T-helper 17 cell (primary cell): ENCODE results near the gene SEC16A. TPM values are rescaled to one million over a fixed set of nuclear protein-coding genes. Genes with fewer than 3 reads are reported as not detected.
A peak's percentile ranks its signal among the peaks of the same experiment; 100 is the strongest.
"Not testable (repeated sequence)": the region's sequence is repeated elsewhere in the genome, so short reads cannot be mapped to it uniquely, and the experiment has no call there.

Experiments used
- ATAC-seq: fragments of 150-1000 bp; cut with Tn5 transposase; 2 replicates; pipeline ENCODE4 v1.10.0; 2021; ENCODE audit warnings: mild to moderate bottlenecking, moderate library complexity
- DNase-seq, 3 donors: peaks; one replicate each; pipeline versions ENCODE4 v3.0.0 to v3.0.0-alpha.2; 2020 to 2021
- H3K9me3 ChIP-seq: one replicate; pipeline ENCODE4 v1.7.0; 2013; ENCODE audit warnings: low read length, mild to moderate bottlenecking; ENCODE audit not compliant: control insufficient read depth, poor library complexity, severe bottlenecking
- H3K27ac Mint-ChIP-seq: one replicate; pipeline ENCODE4 v1.8.0; 2022; ENCODE audit warnings: mild to moderate bottlenecking, moderate library complexity, mixed read lengths
- H3K27me3 Mint-ChIP-seq: one replicate; pipeline ENCODE4 v1.8.0; 2022; ENCODE audit warnings: mixed read lengths
- H3K36me3 Mint-ChIP-seq: one replicate; pipeline ENCODE4 v1.8.0; 2022; ENCODE audit warnings: low read depth, mixed read lengths
- H3K4me1 Mint-ChIP-seq: one replicate; pipeline ENCODE4 v1.8.0; 2022; ENCODE audit warnings: mild to moderate bottlenecking, mixed read lengths
- H3K4me3 Mint-ChIP-seq: one replicate; pipeline ENCODE4 v1.8.0; 2022; ENCODE audit warnings: mild to moderate bottlenecking, moderate library complexity, mixed read lengths
- total RNA-seq, 4 donors: library from RNA in 2 of 4; stranded (reverse) in 2 of 4; gene quantifications; one replicate each; pipeline ENCODE4 v1.2.3 and lab custom pipeline; 2022 to 2026

Gene SEC16A
- total RNA-seq, 2 donors from 2014 or later: 71.7 to 74.7 TPM

DNA sequence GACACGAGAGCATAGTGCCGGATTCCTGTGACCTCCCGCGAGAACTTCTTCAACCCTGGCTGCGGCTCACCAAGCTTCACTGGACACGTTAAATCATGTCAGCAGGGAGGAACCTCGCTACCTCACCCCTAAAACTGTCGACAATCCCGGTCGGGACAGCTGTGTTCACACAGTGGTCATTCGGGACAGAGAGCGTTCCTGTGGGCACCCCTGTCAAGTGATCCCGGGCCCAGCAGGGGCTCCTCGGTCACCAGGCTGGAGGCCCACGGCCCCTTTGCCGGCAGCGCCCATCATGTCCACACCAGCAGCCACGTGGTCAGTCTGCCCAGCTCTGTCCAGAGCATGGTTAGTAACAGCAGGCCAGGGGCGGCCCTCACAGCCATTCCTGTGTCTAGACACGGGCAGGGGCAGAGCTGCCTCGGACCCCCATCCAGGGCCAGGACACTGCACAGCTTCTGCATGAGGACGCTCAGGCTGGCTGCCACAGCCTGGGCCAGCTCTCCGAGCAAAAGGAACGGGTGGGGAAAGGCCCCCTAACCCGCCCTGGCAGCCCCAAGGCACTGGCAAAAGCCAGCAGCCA lies 46.7 kb downstream of the SEC16A start:
- Mint-ChIP-seq H3K27ac (peak overlapping the region; percentile 92), H3K27me3 (no peaks in the 10 kb centered on the region), H3K4me1 (peaks cover 15% of the 10 kb centered on the region), H3K4me3 (no peak overlapping the region), H3K36me3 (no peaks in the 10 kb centered on the region)
- no peak for ATAC-seq
- no peaks in the 10 kb centered on the region for H3K9me3 ChIP-seq
- no peak for DNase-seq

DNA sequence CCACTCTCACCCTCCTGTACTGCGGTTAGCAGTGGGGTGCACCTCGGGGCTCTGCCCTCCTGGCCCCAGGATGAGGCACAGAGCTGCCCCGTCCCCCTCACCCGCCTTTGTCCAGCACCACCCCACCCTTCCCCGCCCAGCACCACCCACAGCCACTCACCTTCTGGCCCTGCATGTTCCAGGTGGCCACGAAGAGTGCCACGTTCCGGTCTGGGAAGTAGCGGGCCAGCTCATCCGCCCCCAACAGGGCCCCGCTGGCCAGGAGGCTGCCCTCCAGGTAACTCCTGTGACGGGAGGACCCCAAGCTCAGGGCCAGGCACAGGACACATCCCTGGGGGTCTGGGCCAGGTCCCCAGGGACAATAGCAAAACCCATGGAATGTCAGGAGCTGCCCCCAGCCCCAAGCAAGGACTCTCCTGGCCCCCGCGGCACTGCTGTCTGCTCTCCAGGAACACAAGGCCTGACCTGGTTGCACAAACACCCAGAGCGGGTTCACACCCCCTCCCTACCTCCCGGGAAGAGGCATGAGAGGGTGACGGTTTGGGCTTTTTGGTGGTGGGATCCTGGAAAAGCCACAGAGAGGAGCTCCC lies 48.2 kb downstream of the SEC16A start:
- H3K36me3 Mint-ChIP-seq: no peaks in the 10 kb centered on the region
- no peak for DNase-seq
- H3K4me3 Mint-ChIP-seq: no peak overlapping the region
- ATAC-seq: no peak
- H3K4me1 Mint-ChIP-seq: peaks cover 15% of the 10 kb centered on the region
- H3K27ac Mint-ChIP-seq: no peak overlapping the region
- H3K27me3 Mint-ChIP-seq: no peaks in the 10 kb centered on the region
- no peaks in the 10 kb centered on the region for H3K9me3 ChIP-seq

DNA sequence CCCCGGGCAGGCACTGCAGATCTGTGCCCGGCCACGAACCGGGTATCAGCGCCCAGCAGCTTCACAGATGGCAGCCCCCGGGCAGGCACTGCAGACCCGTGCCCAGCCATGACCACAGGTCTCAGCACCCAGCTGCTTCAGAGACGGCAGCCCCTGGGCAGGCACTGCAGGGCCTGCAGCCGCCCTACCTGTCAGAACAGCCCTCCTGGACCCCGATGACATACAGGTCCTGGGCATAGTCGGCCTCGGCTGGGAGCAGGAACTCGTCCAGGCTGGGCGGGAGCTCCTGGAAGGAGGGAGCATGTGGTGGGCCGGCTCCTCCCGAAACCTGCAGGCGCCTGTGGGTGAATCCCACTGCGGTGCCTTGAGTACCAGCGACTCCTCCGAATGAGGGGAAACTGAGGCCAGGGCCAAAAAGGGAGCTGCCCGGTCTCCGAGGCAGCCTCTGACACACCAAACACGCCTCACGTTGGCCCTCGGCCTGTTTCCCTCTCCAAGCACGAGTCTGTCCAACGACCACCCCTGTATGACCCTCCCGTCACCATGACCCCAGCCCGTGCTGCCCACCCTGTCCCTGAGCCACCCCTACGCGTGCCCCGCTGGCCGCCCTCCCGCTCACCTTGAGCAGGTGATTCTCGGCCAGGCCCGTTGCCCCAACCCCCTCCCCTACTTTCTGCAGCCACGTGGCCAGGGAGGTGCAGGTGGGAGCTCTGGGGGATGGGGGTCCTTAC lies 48.8 kb downstream of the SEC16A start:
- H3K27me3 Mint-ChIP-seq: no peaks in the 10 kb centered on the region
- H3K9me3 ChIP-seq: no peaks in the 10 kb centered on the region
- no peak overlapping the region for H3K27ac Mint-ChIP-seq
- peaks cover 15% of the 10 kb centered on the region for H3K4me1 Mint-ChIP-seq
- no peak for ATAC-seq
- no peak for DNase-seq
- no peak overlapping the region for H3K4me3 Mint-ChIP-seq
- H3K36me3 Mint-ChIP-seq: no peaks in the 10 kb centered on the region

DNA sequence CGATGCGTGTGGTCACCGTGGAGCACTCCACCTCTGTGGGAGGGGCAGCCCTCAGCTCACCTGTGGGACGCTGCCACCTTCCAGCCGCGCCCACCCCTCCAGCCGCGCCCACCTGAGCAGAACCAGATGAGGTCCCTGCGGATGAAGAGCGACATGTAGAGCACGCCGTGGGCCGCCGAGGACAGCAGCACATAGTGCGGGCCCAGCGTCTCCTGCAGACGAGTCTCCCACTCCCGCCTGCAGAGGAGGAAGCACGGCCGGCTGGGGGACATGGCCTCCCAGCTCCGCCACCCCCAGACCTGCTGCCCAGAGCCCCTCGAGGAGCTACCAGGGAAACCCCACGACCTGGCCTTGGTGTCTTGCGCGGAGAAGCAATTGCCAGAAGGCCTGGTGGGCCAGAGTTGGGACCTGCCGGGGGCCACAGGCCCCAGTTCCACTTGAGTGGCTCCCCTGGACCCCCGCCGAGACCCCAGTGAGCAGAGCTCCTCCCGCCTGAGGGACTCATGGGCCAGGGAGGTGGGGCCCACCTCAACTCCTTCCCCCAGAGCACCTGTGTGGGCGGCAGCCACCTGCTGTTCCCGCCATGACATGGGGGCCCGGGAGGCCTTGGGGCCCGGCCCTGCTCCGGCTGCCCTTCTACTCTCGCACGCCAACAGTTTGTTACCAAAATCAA lies 49.7 kb downstream of the SEC16A start:
- no peak overlapping the region for H3K27ac Mint-ChIP-seq
- DNase-seq (no peak), ATAC-seq (no peak)
- H3K27me3 Mint-ChIP-seq: no peaks in the 10 kb centered on the region
- no peaks in the 10 kb centered on the region for H3K36me3 Mint-ChIP-seq
- peaks cover 15% of the 10 kb centered on the region for H3K4me1 Mint-ChIP-seq
- no peaks in the 10 kb centered on the region for H3K9me3 ChIP-seq
- H3K4me3 Mint-ChIP-seq: no peak overlapping the region

DNA sequence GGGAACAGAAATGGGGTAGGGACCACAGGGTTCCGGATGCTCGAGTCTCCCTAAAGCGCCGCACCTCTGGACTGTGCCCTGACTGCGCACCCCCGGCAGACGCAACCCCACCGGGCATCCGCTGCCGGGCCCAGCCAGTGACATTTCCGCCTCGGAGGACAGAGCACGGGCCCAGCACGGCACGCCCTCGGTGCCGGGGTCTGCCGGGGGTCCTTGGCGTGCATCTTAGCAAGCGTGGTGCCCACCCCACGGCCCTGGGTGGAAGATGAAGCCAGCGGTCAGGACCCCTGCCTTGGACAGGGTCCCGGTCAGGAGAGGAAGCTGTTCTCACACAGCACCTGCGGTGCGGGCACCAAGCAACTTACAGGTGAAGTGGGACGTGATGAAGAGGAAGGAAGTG lies 50.2 kb downstream of the SEC16A start:
- no peak for ATAC-seq
- H3K4me3 Mint-ChIP-seq: no peak overlapping the region

DNA sequence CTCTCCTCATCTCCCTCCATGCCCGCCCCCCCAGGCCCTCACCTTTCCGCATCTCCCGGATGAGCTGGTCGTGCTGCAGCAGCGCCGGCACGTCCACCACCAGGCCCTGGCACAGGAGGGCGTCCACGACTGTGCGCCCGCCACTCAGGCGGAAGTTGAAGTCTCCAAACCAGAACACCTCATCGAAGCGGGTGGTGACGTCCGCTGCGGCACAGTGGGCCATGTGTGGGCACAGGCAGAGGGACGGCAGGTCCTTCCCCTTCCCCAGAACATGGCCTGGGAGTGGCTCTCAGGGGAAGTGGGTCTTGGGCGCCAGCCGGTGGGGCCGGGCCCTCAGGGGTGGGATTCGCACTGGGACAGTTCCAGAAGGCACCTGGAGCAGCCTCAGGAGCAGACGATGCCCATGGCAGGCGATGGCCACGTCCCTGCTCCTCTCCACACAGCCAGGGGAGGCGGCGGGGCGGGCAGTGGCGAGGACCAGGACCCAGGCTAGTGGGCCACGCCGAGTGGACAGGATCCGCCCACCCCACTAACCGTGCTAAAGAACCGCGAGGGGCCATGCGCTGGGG lies 51.0 kb downstream of the SEC16A start:
- Mint-ChIP-seq H3K4me1 (peaks cover 5% of the 10 kb centered on the region), H3K27ac (no peak overlapping the region), H3K36me3 (no peaks in the 10 kb centered on the region), H3K4me3 (no peak overlapping the region), H3K27me3 (no peaks in the 10 kb centered on the region)
- ATAC-seq (no peak), DNase-seq (no peak)
- H3K9me3 ChIP-seq: no peaks in the 10 kb centered on the region

More for the DNA sequence above, 50.2 kb downstream of the SEC16A start:
- H3K9me3 ChIP-seq: no peaks in the 10 kb centered on the region
- H3K27ac Mint-ChIP-seq: no peak overlapping the region
- H3K36me3 Mint-ChIP-seq: no peaks in the 10 kb centered on the region
- peaks cover 12% of the 10 kb centered on the region for H3K4me1 Mint-ChIP-seq
- no peak for DNase-seq
- H3K27me3 Mint-ChIP-seq: no peaks in the 10 kb centered on the region

DNA sequence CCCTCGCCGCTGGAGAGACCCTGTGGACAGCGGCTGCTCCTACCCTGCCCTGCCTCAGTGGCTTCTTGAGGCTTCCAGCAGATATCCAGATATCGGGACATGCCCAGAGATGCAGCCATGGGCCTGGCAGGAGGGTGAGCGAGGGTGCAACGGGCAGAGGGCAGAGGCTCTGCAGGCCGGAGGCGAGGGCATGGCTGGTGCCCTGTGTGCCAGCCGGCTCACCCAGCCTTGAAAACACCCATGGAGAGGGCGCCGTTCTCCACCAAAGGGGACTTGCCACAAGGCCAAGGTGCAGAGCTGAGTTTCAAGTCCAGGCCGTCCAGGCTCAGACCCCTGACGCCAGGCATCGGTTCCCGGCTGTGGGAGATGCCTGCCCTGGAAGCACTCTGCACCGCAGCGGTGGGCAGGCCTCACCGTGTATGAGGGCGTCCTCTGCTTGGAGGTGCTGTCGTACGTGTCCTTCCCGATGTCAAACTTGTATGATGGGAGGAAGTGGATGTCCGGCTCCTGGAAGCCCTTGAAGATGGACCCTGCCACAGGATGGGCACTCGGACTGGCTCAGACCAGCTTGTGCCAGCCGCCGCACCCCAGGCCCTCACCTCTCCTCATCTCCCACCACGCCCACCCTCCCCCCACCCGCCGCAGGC lies 52.1 kb downstream of the SEC16A start:
- no peak for ATAC-seq
- DNase-seq: no peak
- H3K9me3 ChIP-seq: no peaks in the 10 kb centered on the region
- Mint-ChIP-seq H3K4me3 (no peak overlapping the region), H3K36me3 (no peaks in the 10 kb centered on the region), H3K27ac (no peak overlapping the region), H3K27me3 (no peaks in the 10 kb centered on the region), H3K4me1 (peaks cover 2% of the 10 kb centered on the region)

DNA sequence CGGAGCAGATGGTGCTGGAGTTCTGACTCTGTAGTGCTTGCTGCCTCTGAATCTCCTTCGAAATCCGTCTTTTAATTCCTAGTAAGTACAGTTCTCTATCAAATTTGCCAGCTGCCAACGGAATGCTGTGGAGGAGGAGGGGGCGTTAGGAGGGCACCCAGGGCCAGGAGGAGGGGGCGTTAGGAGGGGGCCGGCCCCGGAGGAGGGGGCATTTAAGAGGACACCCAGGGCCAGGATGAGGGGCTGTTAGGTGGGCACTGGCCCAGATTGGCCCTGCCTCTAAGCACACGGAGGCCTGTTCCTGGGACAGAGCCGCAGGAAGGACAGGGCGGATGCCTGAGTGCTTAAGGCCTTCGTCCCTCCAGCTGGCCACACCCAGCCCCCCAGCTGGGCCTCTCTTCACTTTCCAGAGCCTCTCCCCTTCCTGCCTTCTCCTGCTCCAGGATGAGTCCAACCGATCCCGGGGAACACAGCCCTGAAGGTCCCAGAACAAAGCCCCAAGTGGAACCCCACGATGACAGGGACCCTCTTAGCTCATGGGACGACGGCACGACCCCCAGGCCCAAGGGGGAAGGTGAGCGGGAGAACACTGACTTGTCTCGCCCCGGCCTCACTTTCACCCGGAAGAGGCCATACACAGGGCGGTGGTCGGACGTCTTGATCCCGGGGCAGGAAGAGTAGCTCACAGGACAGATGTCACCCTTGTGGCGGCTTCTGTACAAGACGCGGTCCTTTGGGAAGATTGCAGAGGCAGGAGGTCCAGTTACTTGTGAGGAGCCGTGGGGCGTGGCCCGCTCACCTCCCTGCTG lies 53.0 kb downstream of the SEC16A start:
- H3K27me3 Mint-ChIP-seq: no peaks in the 10 kb centered on the region
- DNase-seq (no peak), ATAC-seq (no peak)
- H3K9me3 ChIP-seq: no peaks in the 10 kb centered on the region
- H3K4me3 Mint-ChIP-seq: no peak overlapping the region
- H3K4me1 Mint-ChIP-seq: peaks cover 2% of the 10 kb centered on the region
- H3K36me3 Mint-ChIP-seq: no peaks in the 10 kb centered on the region
- H3K27ac Mint-ChIP-seq: no peak overlapping the region

DNA sequence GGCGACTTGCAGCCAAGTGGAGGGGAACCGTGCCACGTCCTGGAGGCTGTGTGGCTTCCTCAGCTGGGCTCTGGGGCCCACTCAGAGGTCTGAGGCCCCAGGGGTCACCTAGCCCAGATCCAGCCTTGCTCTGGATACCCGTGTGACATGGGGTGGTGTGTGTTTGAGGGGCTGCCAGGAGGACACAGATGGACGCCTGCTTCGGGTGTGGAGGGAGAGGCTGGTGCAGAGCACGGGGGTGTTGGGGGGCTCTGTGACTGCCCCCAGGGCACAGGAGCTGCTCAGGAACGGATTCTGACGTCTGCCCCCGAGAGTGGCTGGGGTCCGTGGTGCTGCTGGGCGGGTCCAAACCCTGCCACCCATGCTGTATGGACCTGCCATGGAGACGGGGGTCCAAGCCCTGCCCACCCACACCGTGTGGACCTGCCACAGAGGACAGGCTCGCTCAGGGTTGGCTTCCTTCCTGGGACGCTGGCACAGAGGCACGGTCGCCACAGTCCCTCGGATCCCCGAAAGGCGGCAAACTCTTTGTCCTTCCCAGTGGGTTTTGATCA lies 53.7 kb downstream of the SEC16A start:
- DNase-seq (no peak), ATAC-seq (no peak)
- Mint-ChIP-seq H3K4me3 (no peak overlapping the region), H3K4me1 (peaks cover 2% of the 10 kb centered on the region), H3K27me3 (no peaks in the 10 kb centered on the region), H3K27ac (no peak overlapping the region), H3K36me3 (no peaks in the 10 kb centered on the region)
- H3K9me3 ChIP-seq: no peaks in the 10 kb centered on the region

DNA sequence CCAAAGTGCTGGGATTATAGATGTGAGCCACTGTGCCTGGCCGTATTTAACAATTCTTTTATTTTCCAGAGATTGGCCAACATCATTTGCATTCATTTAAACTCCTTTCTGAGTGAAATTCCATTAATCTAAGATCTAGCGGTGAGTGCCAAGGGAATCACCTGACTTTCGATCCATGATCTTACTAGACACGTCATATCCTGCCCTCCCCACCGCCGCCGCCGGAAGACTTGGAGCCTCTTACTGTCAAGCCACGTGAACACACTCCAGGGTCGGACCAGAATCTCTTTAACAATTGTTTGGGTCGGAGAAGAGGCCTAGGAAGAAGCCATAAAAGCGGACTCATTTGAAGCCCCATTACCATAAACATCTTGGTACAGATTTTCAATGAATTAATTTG lies 56.1 kb downstream of the SEC16A start:
- H3K27ac Mint-ChIP-seq: no peak overlapping the region
- H3K27me3 Mint-ChIP-seq: no peaks in the 10 kb centered on the region
- H3K36me3 Mint-ChIP-seq: no peaks in the 10 kb centered on the region
- H3K9me3 ChIP-seq: no peaks in the 10 kb centered on the region
- no peak for DNase-seq
- no peak overlapping the region for H3K4me3 Mint-ChIP-seq
- H3K4me1 Mint-ChIP-seq: peaks cover 2% of the 10 kb centered on the region
- ATAC-seq: no peak

DNA sequence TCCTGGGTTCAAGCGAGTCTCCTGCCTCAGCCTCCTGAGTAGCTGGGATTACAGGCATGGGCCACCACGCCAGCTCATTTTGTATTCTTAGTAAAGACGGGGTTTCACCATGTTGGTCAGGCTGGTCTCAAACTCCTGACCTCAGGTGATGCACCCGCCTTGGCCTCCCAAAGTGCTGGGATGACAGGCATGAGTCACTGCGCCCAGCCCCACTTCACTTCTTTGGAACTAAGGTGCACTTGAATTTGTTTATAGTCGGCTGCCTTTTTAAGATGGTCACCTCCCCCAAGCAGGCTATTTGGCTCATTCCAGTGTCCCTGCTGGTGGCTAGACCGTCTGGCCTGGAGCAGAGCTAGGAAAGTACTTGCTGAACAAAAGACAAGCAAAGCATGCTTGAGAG lies 57.5 kb downstream of the SEC16A start:
- not testable (repeated sequence) for H3K36me3 Mint-ChIP-seq, H3K4me3 Mint-ChIP-seq, H3K4me1 Mint-ChIP-seq, H3K9me3 ChIP-seq, ATAC-seq, H3K27me3 Mint-ChIP-seq, DNase-seq, H3K27ac Mint-ChIP-seq

DNA sequence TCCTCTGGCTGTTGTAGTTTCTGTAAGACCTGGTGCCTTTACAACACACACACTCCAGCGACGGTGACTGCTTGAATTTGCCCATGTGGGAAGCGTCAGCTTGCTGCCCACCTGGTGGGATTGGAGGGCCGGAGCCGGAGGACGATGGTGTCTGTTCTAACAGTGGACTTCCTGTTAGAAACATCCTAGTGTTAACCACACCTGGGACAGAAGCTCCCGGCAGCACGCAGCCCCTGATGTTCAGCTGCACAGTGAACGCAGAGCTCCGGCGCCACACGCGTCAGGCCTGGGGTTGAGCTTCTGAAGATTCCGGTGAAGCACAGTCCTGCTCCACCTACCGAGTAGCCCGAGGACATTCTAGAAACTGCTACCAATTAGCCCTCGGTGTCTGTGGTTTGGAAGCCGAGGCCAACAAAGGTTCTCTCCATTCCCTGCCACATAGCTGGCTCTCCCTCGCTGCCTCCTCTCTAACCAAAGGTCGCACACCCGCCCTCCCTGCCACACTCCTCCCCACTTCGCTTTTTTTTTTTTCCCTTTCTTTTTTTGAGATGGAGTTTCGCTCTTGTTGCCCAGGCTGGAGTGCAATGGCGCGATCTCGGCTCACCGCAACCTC lies 58.0 kb downstream of the SEC16A start:
- H3K27ac Mint-ChIP-seq: no peak overlapping the region
- ATAC-seq: peak; percentile 7
- H3K4me1 Mint-ChIP-seq: peaks cover 2% of the 10 kb centered on the region
- no peak overlapping the region for H3K4me3 Mint-ChIP-seq
- DNase-seq: no peak
- no peaks in the 10 kb centered on the region for H3K36me3 Mint-ChIP-seq
- H3K9me3 ChIP-seq: no peaks in the 10 kb centered on the region
- no peaks in the 10 kb centered on the region for H3K27me3 Mint-ChIP-seq
